ENCODE results near the gene RCBTB1. TPM values are rescaled to one million over a fixed set of nuclear protein-coding genes. Genes with fewer than 3 reads are reported as not detected.
"Not testable (repeated sequence)": the region's sequence is repeated elsewhere in the genome, so short reads cannot be mapped to it uniquely, and the experiment has no call there.

RCBTB1 gene
- total RNA-seq, 1 donor from 2014 or later, result 54.2 TPM

GRCh38 chr13:49594576-49594975 lies 9.2 kb upstream of the RCBTB1 start:
- Histone ChIP-seq H3F3A (ENCODE audit: low read depth) (no peaks in the 10 kb centered on the region), H3K36me3 (no peaks in the 10 kb centered on the region), H4K20me1 (ENCODE audit: low read depth) (no peaks in the 10 kb centered on the region), H3K27me3 (no peaks in the 10 kb centered on the region), H3K9me3 (ENCODE audit: low read depth) (no peaks in the 10 kb centered on the region), H3K27ac (no peak overlapping the region), H3K4me2 (no peak overlapping the region), H2AFZ (replicated peaks) (no peak overlapping the region), H3K4me1 (no peaks in the 10 kb centered on the region), H3K4me3 (no peak overlapping the region), H3K9ac (no peak overlapping the region), H3K79me2 (ENCODE audit: low read depth) (no peaks in the 10 kb centered on the region)
- no peak for DNase-seq (ENCODE audit: low spot score)
- peaks cover 5% of the 10 kb centered on the region for H3K27me3 Mint-ChIP-seq (ENCODE audit: insufficient read depth, low read depth)
- peak overlapping the region; percentile 84 for H3K27ac Mint-ChIP-seq
- peaks cover 2% of the 10 kb centered on the region for H3K36me3 Mint-ChIP-seq
- peaks cover 12% of the 10 kb centered on the region for H3K9me3 Mint-ChIP-seq
- TF ChIP-seq EZH2 (IDR thresholded peaks at IDR 0.05) (no peak), EZH2phosphoT487 (IDR thresholded peaks at IDR 0.05) (no peak)
- TF ChIP-seq, protein P1, sequence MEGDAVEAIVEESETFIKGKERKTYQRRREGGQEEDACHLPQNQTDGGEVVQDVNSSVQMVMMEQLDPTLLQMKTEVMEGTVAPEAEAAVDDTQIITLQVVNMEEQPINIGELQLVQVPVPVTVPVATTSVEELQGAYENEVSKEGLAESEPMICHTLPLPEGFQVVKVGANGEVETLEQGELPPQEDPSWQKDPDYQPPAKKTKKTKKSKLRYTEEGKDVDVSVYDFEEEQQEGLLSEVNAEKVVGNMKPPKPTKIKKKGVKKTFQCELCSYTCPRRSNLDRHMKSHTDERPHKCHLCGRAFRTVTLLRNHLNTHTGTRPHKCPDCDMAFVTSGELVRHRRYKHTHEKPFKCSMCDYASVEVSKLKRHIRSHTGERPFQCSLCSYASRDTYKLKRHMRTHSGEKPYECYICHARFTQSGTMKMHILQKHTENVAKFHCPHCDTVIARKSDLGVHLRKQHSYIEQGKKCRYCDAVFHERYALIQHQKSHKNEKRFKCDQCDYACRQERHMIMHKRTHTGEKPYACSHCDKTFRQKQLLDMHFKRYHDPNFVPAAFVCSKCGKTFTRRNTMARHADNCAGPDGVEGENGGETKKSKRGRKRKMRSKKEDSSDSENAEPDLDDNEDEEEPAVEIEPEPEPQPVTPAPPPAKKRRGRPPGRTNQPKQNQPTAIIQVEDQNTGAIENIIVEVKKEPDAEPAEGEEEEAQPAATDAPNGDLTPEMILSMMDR (IDR thresholded peaks at IDR 0.05), result no peak
- H3K4me1 Mint-ChIP-seq, result no peaks in the 10 kb centered on the region
- H3K4me3 Mint-ChIP-seq, result no peak overlapping the region

GRCh38 chr13:49593876-49594275 lies 8.5 kb upstream of the RCBTB1 start:
- H3F3A ChIP-seq (ENCODE audit: low read depth); H2AFZ ChIP-seq (replicated peaks); H3K4me1 Mint-ChIP-seq; H3K9me3 ChIP-seq (ENCODE audit: low read depth); H3K27ac ChIP-seq; H3K4me3 ChIP-seq; H3K4me2 ChIP-seq; H3K27me3 ChIP-seq; H3K79me2 ChIP-seq (ENCODE audit: low read depth); H3K9ac ChIP-seq; H4K20me1 ChIP-seq (ENCODE audit: low read depth); H3K27ac Mint-ChIP-seq; DNase-seq (ENCODE audit: low spot score); H3K36me3 Mint-ChIP-seq; H3K27me3 Mint-ChIP-seq (ENCODE audit: insufficient read depth, low read depth); H3K4me1 ChIP-seq; H3K36me3 ChIP-seq; H3K4me3 Mint-ChIP-seq: not testable (repeated sequence)
- peaks cover 12% of the 10 kb centered on the region for H3K9me3 Mint-ChIP-seq

DNA sequence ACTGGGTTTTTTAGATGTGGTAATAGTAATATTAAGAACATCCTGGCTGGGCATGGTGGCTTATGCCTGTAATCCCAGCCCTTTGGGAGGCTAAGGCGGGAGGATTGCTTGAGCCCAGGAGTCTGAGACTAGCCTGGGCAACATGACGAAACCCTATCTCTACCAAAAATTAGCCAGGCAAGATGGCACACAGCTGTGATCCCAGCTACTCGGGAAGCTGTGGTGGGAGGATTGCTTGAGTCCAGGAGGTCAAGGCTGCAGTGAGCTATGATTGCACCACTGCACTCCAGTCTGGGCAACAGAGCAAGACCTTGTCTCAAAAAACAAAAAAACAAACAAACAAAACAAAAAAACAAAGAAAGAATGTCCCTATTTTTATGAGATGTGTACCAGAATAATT lies 5.4 kb upstream of the RCBTB1 start:
- not testable (repeated sequence) for H4K20me1 ChIP-seq (ENCODE audit: low read depth); H3K4me2 ChIP-seq; H3K4me3 Mint-ChIP-seq; H3K36me3 ChIP-seq; H3K4me3 ChIP-seq; H3K27me3 Mint-ChIP-seq (ENCODE audit: insufficient read depth, low read depth); DNase-seq (ENCODE audit: low spot score); H3K9me3 ChIP-seq (ENCODE audit: low read depth); H3K9ac ChIP-seq; H3K27ac ChIP-seq; H3K27me3 ChIP-seq; H3K4me1 Mint-ChIP-seq; H3K4me1 ChIP-seq; H2AFZ ChIP-seq (replicated peaks); H3K27ac Mint-ChIP-seq; H3K36me3 Mint-ChIP-seq; H3K79me2 ChIP-seq (ENCODE audit: low read depth); H3F3A ChIP-seq (ENCODE audit: low read depth)
- peaks cover 12% of the 10 kb centered on the region for H3K9me3 Mint-ChIP-seq

GRCh38 chr13:49587311-49587847 lies 2.0 kb upstream of the RCBTB1 start:
- H3K4me1 Mint-ChIP-seq, result peaks cover 11% of the 10 kb centered on the region
- no peaks in the 10 kb centered on the region for H3K36me3 Mint-ChIP-seq
- H3K9me3 ChIP-seq (ENCODE audit: low read depth), result no peaks in the 10 kb centered on the region
- no peak overlapping the region for H3K4me2 ChIP-seq
- no peak overlapping the region for H3K4me3 ChIP-seq
- H3K27me3 ChIP-seq, result peaks cover 4% of the 10 kb centered on the region
- no peak overlapping the region for H3K27ac ChIP-seq
- H3K4me3 Mint-ChIP-seq, result no peak overlapping the region
- no peaks in the 10 kb centered on the region for H3K36me3 ChIP-seq
- no peak overlapping the region for H2AFZ ChIP-seq (replicated peaks)
- H3K27ac Mint-ChIP-seq, result no peak overlapping the region
- H3K9me3 Mint-ChIP-seq, result peaks cover 5% of the 10 kb centered on the region
- H3K9ac ChIP-seq, result no peak overlapping the region
- no peaks in the 10 kb centered on the region for H4K20me1 ChIP-seq (ENCODE audit: low read depth)
- peaks cover 5% of the 10 kb centered on the region for H3K27me3 Mint-ChIP-seq (ENCODE audit: insufficient read depth, low read depth)
- peaks cover 11% of the 10 kb centered on the region for H3F3A ChIP-seq (ENCODE audit: low read depth)
- H3K79me2 ChIP-seq (ENCODE audit: low read depth), result peaks cover 24% of the 10 kb centered on the region
- peaks cover 16% of the 10 kb centered on the region for H3K4me1 ChIP-seq
- TF ChIP-seq EZH2phosphoT487 (IDR thresholded peaks at IDR 0.05), result no peak
- TF ChIP-seq, protein P1 (IDR thresholded peaks at IDR 0.05), result no peak
- TF ChIP-seq EZH2 (IDR thresholded peaks at IDR 0.05), result no peak
- DNase-seq (ENCODE audit: low spot score), result no peak

Data from neural progenitor cell (in vitro differentiated cells).